Vagina (tissue), 2 donors: ENCODE measurements around the gene CDK14. TPM values are rescaled to one million over a fixed set of nuclear protein-coding genes. Genes with fewer than 3 reads are reported as not detected.

Source experiments
- DNase-seq, 2 donors: peaks; one replicate each; pipeline ENCODE4 v3.0.0-alpha.2; 2017; ENCODE audit errors: extremely low spot score in 2 of 2
- H3K27ac ChIP-seq: fragments of 200-600 bp; sonication (generic); one replicate; pipeline ENCODE4 v1.5.1; 2019
- H3K27me3 ChIP-seq: fragments of 200-600 bp; sonication (generic); one replicate; pipeline ENCODE4 v1.5.1; 2019
- H3K36me3 ChIP-seq, 2 donors: fragments of 200-600 bp; sonication (generic); one replicate each; pipeline ENCODE4 v1.5.1; 2017 to 2019
- H3K4me1 ChIP-seq: fragments of 200-600 bp; sonication (generic); one replicate; pipeline ENCODE4 v1.5.1; 2019
- H3K4me3 ChIP-seq, 2 donors: fragments of 200-600 bp; sonication (generic); 1 replicate in 1 of 2; 2 replicates in 1 of 2; pipeline ENCODE4 v1.5.1; 2016 to 2019
- H3K9me3 ChIP-seq: fragments of 200-600 bp; sonication (generic); one replicate; pipeline ENCODE4 v1.5.1; 2019
- CTCF ChIP-seq, 3 experiments: fragments of 450-650 bp in 2 of 3; fragments of 200-600 bp in 1 of 3; sonication (generic) in 1 of 3; IDR thresholded peaks; one replicate each; pipeline ENCODE4 v1.5.1; 2017 to 2019; ENCODE audit warnings: antibody characterized with exemption in 3 of 3, mild to moderate bottlenecking in 2 of 3, moderate library complexity in 2 of 3
- POLR2A ChIP-seq, 2 donors: fragments of 450-650 bp; IDR thresholded peaks; one replicate each; pipeline ENCODE4 v1.6.1; 2017; ENCODE audit warnings: antibody characterized with exemption in 2 of 2, mild to moderate bottlenecking in 2 of 2, moderate library complexity in 2 of 2
- POLR2AphosphoS5 ChIP-seq, 2 donors: sonication (generic); formaldehyde crosslinking; IDR thresholded peaks; one replicate each; pipeline ENCODE4 v1.9.0; 2017; ENCODE audit warnings: antibody characterized with exemption in 2 of 2, mild to moderate bottlenecking in 2 of 2, low read depth in 1 of 2; ENCODE audit not compliant: insufficient read depth in 1 of 2
- intact Hi-C: fragments of 100-400 bp; cut with DNase I; formaldehyde crosslinking; loops from one replicate; pipeline ENCODE4 v1.15.1; 2023
- total RNA-seq: library from RNA; depleted of rRNA; stranded (reverse); fragments of >200 nt; gene quantifications from one replicate; pipeline ENCODE4 v1.2.3, GENCODE V29; 2016

The CDK14 gene
- total RNA-seq, 1 donor from 2014 or later, result 21.6 TPM

- DNase-seq, result no peak
- Histone ChIP-seq H3K9me3 (no peaks in the 10 kb centered on the region), H3K4me1 (no peaks in the 10 kb centered on the region), H3K4me3 (no peak overlapping the region), H3K36me3 (no peaks in the 10 kb centered on the region), H3K27me3 (no peaks in the 10 kb centered on the region), H3K27ac (no peak overlapping the region)
- TF ChIP-seq CTCF (IDR thresholded peaks at IDR 0.05) (no peak), POLR2AphosphoS5 (IDR thresholded peaks at IDR 0.05; ENCODE audit: insufficient read depth in 1 of 2, low read depth in 1 of 2) (no peak), POLR2A (IDR thresholded peaks at IDR 0.05) (no peak)
- intact Hi-C loops, result no loop called here
These were observed 454.6 kb downstream of the CDK14 start for GRCh38 chr7:91050677-91051076.

GRCh38 chr7:91051966-91052365, 455.8 kb downstream of the CDK14 start:
- intact Hi-C loops, result no loop called here
- Histone ChIP-seq H3K4me1 (no peaks in the 10 kb centered on the region), H3K27ac (no peak overlapping the region), H3K9me3 (no peaks in the 10 kb centered on the region), H3K27me3 (no peaks in the 10 kb centered on the region), H3K36me3 (no peaks in the 10 kb centered on the region), H3K4me3 (no peak overlapping the region)
- TF ChIP-seq POLR2A (IDR thresholded peaks at IDR 0.05) (no peak), POLR2AphosphoS5 (IDR thresholded peaks at IDR 0.05; ENCODE audit: insufficient read depth in 1 of 2, low read depth in 1 of 2) (no peak), CTCF (IDR thresholded peaks at IDR 0.05) (no peak)
- DNase-seq, result no peak

DNA sequence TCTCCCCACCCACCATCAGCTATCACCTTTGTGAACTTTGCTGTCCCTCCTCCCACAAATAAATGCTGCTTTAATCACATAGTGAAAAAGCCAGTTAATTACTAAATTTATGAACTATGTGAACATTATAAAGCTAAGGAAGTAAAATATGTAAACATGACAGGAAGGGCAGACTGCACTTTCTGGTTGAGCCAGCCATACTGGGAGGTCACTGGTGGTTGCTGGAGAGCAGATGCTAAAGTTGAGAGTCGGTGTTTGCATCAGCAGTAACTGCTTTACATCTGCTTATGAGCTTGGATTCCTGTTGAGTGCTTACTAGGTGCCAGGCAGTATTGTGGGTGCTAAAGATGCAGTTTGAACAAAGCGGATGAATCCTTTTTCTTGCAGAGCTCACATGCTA, 458.3 kb downstream of the CDK14 start:
- no peak overlapping the region for H3K4me3 ChIP-seq
- no peaks in the 10 kb centered on the region for H3K36me3 ChIP-seq
- no peak overlapping the region for H3K27ac ChIP-seq
- no peak for DNase-seq
- intact Hi-C loops, result no loop called here
- H3K9me3 ChIP-seq, result no peaks in the 10 kb centered on the region
- no peaks in the 10 kb centered on the region for H3K27me3 ChIP-seq
- no peaks in the 10 kb centered on the region for H3K4me1 ChIP-seq
- no peak for TF ChIP-seq POLR2AphosphoS5 (IDR thresholded peaks at IDR 0.05; ENCODE audit: insufficient read depth in 1 of 2, low read depth in 1 of 2)
- no peak for TF ChIP-seq CTCF (IDR thresholded peaks at IDR 0.05)
- no peak for TF ChIP-seq POLR2A (IDR thresholded peaks at IDR 0.05)

GRCh38 chr7:91055219-91055618, 459.1 kb downstream of the CDK14 start:
- H3K9me3 ChIP-seq, result no peaks in the 10 kb centered on the region
- no peak overlapping the region for H3K27ac ChIP-seq
- no peaks in the 10 kb centered on the region for H3K27me3 ChIP-seq
- H3K36me3 ChIP-seq, result no peaks in the 10 kb centered on the region
- no peaks in the 10 kb centered on the region for H3K4me1 ChIP-seq
- TF ChIP-seq POLR2A (IDR thresholded peaks at IDR 0.05), result no peak
- TF ChIP-seq POLR2AphosphoS5 (IDR thresholded peaks at IDR 0.05; ENCODE audit: insufficient read depth in 1 of 2, low read depth in 1 of 2), result no peak
- TF ChIP-seq CTCF (IDR thresholded peaks at IDR 0.05), result no peak
- H3K4me3 ChIP-seq, result no peak overlapping the region
- intact Hi-C loops, result no loop called here
- no peak for DNase-seq

DNA sequence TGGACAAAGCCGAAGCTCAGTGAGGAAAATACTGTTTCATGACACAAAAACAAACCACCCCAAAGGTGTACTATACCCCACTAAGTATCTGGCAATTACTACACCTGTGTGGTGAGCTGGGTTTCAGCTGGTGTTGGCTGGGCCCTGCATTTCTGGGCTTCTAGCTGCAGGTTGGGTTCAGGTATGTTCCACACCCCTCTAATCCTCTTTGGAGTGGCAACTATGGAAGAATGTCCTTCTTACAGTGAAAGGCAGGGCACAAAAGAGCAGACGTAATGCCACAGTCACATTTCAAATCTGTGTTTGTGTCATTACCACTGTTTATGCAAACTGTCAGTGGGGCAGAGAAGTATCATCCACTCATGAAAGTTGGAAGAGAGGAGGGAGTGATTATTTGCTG, 466.6 kb downstream of the CDK14 start:
- Histone ChIP-seq H3K36me3 (no peaks in the 10 kb centered on the region), H3K9me3 (no peaks in the 10 kb centered on the region), H3K27me3 (no peaks in the 10 kb centered on the region), H3K4me3 (no peak overlapping the region), H3K27ac (no peak overlapping the region), H3K4me1 (no peaks in the 10 kb centered on the region)
- intact Hi-C loops, result no loop called here
- no peak for DNase-seq
- no peak for TF ChIP-seq CTCF (IDR thresholded peaks at IDR 0.05)
- TF ChIP-seq POLR2AphosphoS5 (IDR thresholded peaks at IDR 0.05; ENCODE audit: insufficient read depth in 1 of 2, low read depth in 1 of 2), result no peak
